ENCODE measurements around the gene PCF11.

Gene PCF11

GRCh38 chr11:83153764-83154163 lies 3.2 kb upstream of the PCF11 start:
- no peak for DNase-seq (ENCODE audit: low read depth in 3 of 3, low spot score in 1 of 3)

GRCh38 chr11:83156144-83156995 lies 561 bp upstream of the PCF11 start:
- peak in 2 of 3 donors; percentile 97 to 98 for DNase-seq (ENCODE audit: low read depth in 3 of 3, low spot score in 1 of 3)

GRCh38 chr11:83157594-83158356 lies 844 bp downstream of the PCF11 start:
- peak in 1 of 3 donors; percentile 40 for DNase-seq (ENCODE audit: low read depth in 3 of 3, low spot score in 1 of 3)

GRCh38 chr11:83158357-83158786 lies 1.4 kb downstream of the PCF11 start:
- no peak for DNase-seq (ENCODE audit: low read depth in 3 of 3, low spot score in 1 of 3)

GRCh38 chr11:83158965-83159901 lies 2.3 kb downstream of the PCF11 start:
- DNase-seq (ENCODE audit: low read depth in 3 of 3, low spot score in 1 of 3) = no peak

- no peak for DNase-seq (ENCODE audit: low read depth in 3 of 3, low spot score in 1 of 3)
These were observed 3.3 kb downstream of the PCF11 start for GRCh38 chr11:83159902-83160865.

- no peak for DNase-seq (ENCODE audit: low read depth in 3 of 3, low spot score in 1 of 3)
These were observed 4.8 kb downstream of the PCF11 start for GRCh38 chr11:83161610-83162199.

GRCh38 chr11:83162377-83162776 lies 5.4 kb downstream of the PCF11 start:
- DNase-seq (ENCODE audit: low read depth in 3 of 3, low spot score in 1 of 3) = no peak

GRCh38 chr11:83166193-83166866 lies 9.4 kb downstream of the PCF11 start:
- no peak for DNase-seq (ENCODE audit: low read depth in 3 of 3, low spot score in 1 of 3)

GRCh38 chr11:83168756-83169155 lies 11.8 kb downstream of the PCF11 start:
- DNase-seq (ENCODE audit: low read depth in 3 of 3, low spot score in 1 of 3) = no peak

GRCh38 chr11:83170865-83171264 lies 13.9 kb downstream of the PCF11 start:
- no peak for DNase-seq (ENCODE audit: low read depth in 3 of 3, low spot score in 1 of 3)

GRCh38 chr11:83172551-83172950 lies 15.6 kb downstream of the PCF11 start:
- DNase-seq (ENCODE audit: low read depth in 3 of 3, low spot score in 1 of 3) = no peak

- DNase-seq (ENCODE audit: low read depth in 3 of 3, low spot score in 1 of 3) = no peak
These were observed 17.1 kb downstream of the PCF11 start for GRCh38 chr11:83174008-83174407.

- DNase-seq (ENCODE audit: low read depth in 3 of 3, low spot score in 1 of 3) = no peak
These were observed 18.9 kb downstream of the PCF11 start for GRCh38 chr11:83175815-83176214.

GRCh38 chr11:83181815-83182214 lies 24.9 kb downstream of the PCF11 start:
- no peak for DNase-seq (ENCODE audit: low read depth in 3 of 3, low spot score in 1 of 3)

GRCh38 chr11:83185767-83186166 lies 28.8 kb downstream of the PCF11 start:
- no peak for DNase-seq (ENCODE audit: low read depth in 3 of 3, low spot score in 1 of 3)

GRCh38 chr11:83187465-83187864 lies 30.5 kb downstream of the PCF11 start:
- no peak for DNase-seq (ENCODE audit: low read depth in 3 of 3, low spot score in 1 of 3)

- DNase-seq (ENCODE audit: low read depth in 3 of 3, low spot score in 1 of 3) = no peak
These were observed 34.6 kb downstream of the PCF11 start for GRCh38 chr11:83191491-83191890.

- no peak for DNase-seq (ENCODE audit: low read depth in 3 of 3, low spot score in 1 of 3)
These were observed 35.1 kb downstream of the PCF11 start for GRCh38 chr11:83191986-83192385.
